ENCODE results near the gene DCX. TPM values are rescaled to one million over a fixed set of nuclear protein-coding genes. Genes with fewer than 3 reads are reported as not detected.
"Not testable (repeated sequence)": the region's sequence is repeated elsewhere in the genome, so short reads cannot be mapped to it uniquely, and the experiment has no call there.

DCX gene
- total and polyA plus RNA-seq, 8 donors, result 0.13 to 0.33 (median 0.15) TPM; not detected in 2

- peaks cover 0 to 4% of the 10 kb centered on the region in 2 donors for H3K27me3 ChIP-seq
- no peaks in the 10 kb centered on the region for H3K4me1 ChIP-seq
- no peaks in the 10 kb centered on the region for H3K36me3 ChIP-seq
- no peak for DNase-seq
- intact Hi-C loops (cut with DNase I), result no loop called here
- TF ChIP-seq, protein P1, sequence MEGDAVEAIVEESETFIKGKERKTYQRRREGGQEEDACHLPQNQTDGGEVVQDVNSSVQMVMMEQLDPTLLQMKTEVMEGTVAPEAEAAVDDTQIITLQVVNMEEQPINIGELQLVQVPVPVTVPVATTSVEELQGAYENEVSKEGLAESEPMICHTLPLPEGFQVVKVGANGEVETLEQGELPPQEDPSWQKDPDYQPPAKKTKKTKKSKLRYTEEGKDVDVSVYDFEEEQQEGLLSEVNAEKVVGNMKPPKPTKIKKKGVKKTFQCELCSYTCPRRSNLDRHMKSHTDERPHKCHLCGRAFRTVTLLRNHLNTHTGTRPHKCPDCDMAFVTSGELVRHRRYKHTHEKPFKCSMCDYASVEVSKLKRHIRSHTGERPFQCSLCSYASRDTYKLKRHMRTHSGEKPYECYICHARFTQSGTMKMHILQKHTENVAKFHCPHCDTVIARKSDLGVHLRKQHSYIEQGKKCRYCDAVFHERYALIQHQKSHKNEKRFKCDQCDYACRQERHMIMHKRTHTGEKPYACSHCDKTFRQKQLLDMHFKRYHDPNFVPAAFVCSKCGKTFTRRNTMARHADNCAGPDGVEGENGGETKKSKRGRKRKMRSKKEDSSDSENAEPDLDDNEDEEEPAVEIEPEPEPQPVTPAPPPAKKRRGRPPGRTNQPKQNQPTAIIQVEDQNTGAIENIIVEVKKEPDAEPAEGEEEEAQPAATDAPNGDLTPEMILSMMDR (IDR thresholded peaks at IDR 0.05), result no peak
- H3K27ac ChIP-seq, result no peak overlapping the region
- ATAC-seq, result peak; percentile 15
- H3K4me3 ChIP-seq, result no peak overlapping the region
- no peaks in the 10 kb centered on the region for H3K9me3 ChIP-seq
Measured at GRCh38 chrX:111353793-111354192, 58.2 kb downstream of the DCX start.

- Histone ChIP-seq H3K27me3 (peaks cover 0 to 4% of the 10 kb centered on the region in 2 donors), H3K4me3 (no peak overlapping the region), H3K36me3 (no peaks in the 10 kb centered on the region), H3K27ac (no peak overlapping the region), H3K9me3 (no peaks in the 10 kb centered on the region), H3K4me1 (no peaks in the 10 kb centered on the region)
- peak in 1 of 4 donors; percentile 44 for DNase-seq
- ATAC-seq, result peak; percentile 54
- TF ChIP-seq, protein P1 (IDR thresholded peaks at IDR 0.05), result no peak
- intact Hi-C loops (cut with DNase I), result no loop called here
Measured at GRCh38 chrX:111352424-111352823, 59.6 kb downstream of the DCX start.

GRCh38 chrX:111349934-111350333, 62.1 kb downstream of the DCX start:
- H3K27ac ChIP-seq, result no peak overlapping the region
- no peak for ATAC-seq
- TF ChIP-seq, protein P1 (IDR thresholded peaks at IDR 0.05), result no peak
- intact Hi-C loops (cut with DNase I), result no loop called here
- H3K9me3 ChIP-seq, result no peaks in the 10 kb centered on the region
- H3K36me3 ChIP-seq, result no peaks in the 10 kb centered on the region
- no peaks in the 10 kb centered on the region for H3K4me1 ChIP-seq
- no peak overlapping the region for H3K4me3 ChIP-seq
- DNase-seq, result no peak
- H3K27me3 ChIP-seq, result peaks cover 0 to 4% of the 10 kb centered on the region in 2 donors

GRCh38 chrX:111349101-111349500, 62.9 kb downstream of the DCX start:
- no peak for ATAC-seq
- H3K4me3 ChIP-seq, result no peak overlapping the region
- peaks cover 0 to 3% of the 10 kb centered on the region in 2 donors for H3K27me3 ChIP-seq
- no peak for DNase-seq
- no peaks in the 10 kb centered on the region for H3K4me1 ChIP-seq
- H3K36me3 ChIP-seq, result no peaks in the 10 kb centered on the region
- H3K9me3 ChIP-seq, result no peaks in the 10 kb centered on the region
- TF ChIP-seq, protein P1 (IDR thresholded peaks at IDR 0.05), result no peak
- no peak overlapping the region for H3K27ac ChIP-seq
- intact Hi-C loops (cut with DNase I), result no loop called here

DNA sequence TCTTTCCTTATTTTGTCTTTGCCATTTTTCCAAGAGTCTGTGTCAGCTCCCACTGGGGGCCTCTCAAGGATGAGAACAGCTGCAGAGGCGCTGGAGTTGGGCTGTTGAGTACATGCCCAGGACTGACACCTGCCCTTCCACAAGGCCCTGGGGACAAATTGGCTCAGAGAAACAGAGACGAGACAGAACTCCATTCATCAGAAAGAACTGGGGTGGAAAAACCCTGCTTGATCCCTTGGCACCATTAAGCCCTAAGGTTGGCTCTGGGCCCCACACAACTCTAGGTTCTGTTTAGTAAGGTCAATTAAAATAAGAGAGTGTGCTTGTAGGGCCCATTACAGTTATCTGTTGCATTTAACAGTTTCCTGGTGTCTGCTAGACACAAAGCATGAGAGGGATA, 63.6 kb downstream of the DCX start:
- Histone ChIP-seq H3K27me3 (no peaks in the 10 kb centered on the region), H3K4me3 (no peak overlapping the region), H3K36me3 (no peaks in the 10 kb centered on the region), H3K27ac (no peak overlapping the region), H3K9me3 (no peaks in the 10 kb centered on the region), H3K4me1 (no peaks in the 10 kb centered on the region)
- DNase-seq, result no peak
- no peak for ATAC-seq
- TF ChIP-seq, protein P1 (IDR thresholded peaks at IDR 0.05), result no peak
- intact Hi-C loops (cut with DNase I), result no loop called here

GRCh38 chrX:111346150-111346549, 65.8 kb downstream of the DCX start:
- H3K27me3 ChIP-seq; H3K9me3 ChIP-seq; H3K4me1 ChIP-seq; ATAC-seq; H3K27ac ChIP-seq; DNase-seq; H3K4me3 ChIP-seq; H3K36me3 ChIP-seq; intact Hi-C loops (cut with DNase I): not testable (repeated sequence)

All from left lung (tissue), 10 donors.